Bronchial epithelial cell (primary cell): ENCODE data around the gene CDYL2. TPM values are rescaled to one million over a fixed set of nuclear protein-coding genes. Genes with fewer than 3 reads are reported as not detected.
"Not testable (repeated sequence)": the region's sequence is repeated elsewhere in the genome, so short reads cannot be mapped to it uniquely, and the experiment has no call there.

Experiments
- DNase-seq: peaks from one replicate; pipeline ENCODE4 v3.0.0-alpha.2; 2010; ENCODE audit warnings: low read depth
- FAIRE-seq: peaks from 2 replicates; lab custom pipeline; 2011; peaks lifted over from hg19 to GRCh38; lab: Jason Lieb, UNC
- H3K27me3 ChIP-seq: 2 replicates; pipeline ENCODE4 v1.5.1; 2011; ENCODE audit warnings: low read length; ENCODE audit not compliant: control insufficient read depth, insufficient read depth
- H3K36me3 ChIP-seq: 2 replicates; pipeline ENCODE4 v1.5.1; 2011; ENCODE audit warnings: low read length; ENCODE audit not compliant: control insufficient read depth, insufficient read depth
- H3K4me3 ChIP-seq: 2 replicates; pipeline ENCODE4 v1.5.1; 2011; ENCODE audit warnings: mild to moderate bottlenecking, low read depth, low read length, control low read depth
- CTCF ChIP-seq: IDR thresholded peaks from 2 replicates; pipeline ENCODE4 v1.5.1; 2011; ENCODE audit warnings: mild to moderate bottlenecking, moderate library complexity, low read length, control low read depth, inconsistent platforms; ENCODE audit not compliant: insufficient read depth, severe bottlenecking
- total RNA-seq: library from RNA; depleted of rRNA; stranded (reverse); fragments of >200 nt; gene quantifications from 2 replicates; pipeline ENCODE4 v1.2.1, GENCODE V29; 2014

The CDYL2 gene
- total RNA-seq, 1 donor from 2014 or later, result 1.1 TPM

- TF ChIP-seq CTCF, result no peak
- Histone ChIP-seq H3K4me3 (no peak overlapping the region), H3K36me3 (no peaks in the 10 kb centered on the region), H3K27me3 (no peaks in the 10 kb centered on the region)
- DNase-seq (no peak), FAIRE-seq (no peak)
Measured at GRCh38 chr16:80659865-80660264, 144.5 kb downstream of the CDYL2 start.

- TF ChIP-seq CTCF, result no peak
- DNase-seq (no peak), FAIRE-seq (no peak)
- H3K4me3 ChIP-seq, result no peak overlapping the region
- no peaks in the 10 kb centered on the region for H3K36me3 ChIP-seq
- no peaks in the 10 kb centered on the region for H3K27me3 ChIP-seq
Measured at GRCh38 chr16:80656711-80657150, 147.7 kb downstream of the CDYL2 start.

GRCh38 chr16:80656161-80656560 lies 148.2 kb downstream of the CDYL2 start:
- no peak for TF ChIP-seq CTCF
- no peak for FAIRE-seq
- H3K27me3 ChIP-seq, result no peaks in the 10 kb centered on the region
- H3K36me3 ChIP-seq, result no peaks in the 10 kb centered on the region
- no peak for DNase-seq
- no peak overlapping the region for H3K4me3 ChIP-seq

- no peak for TF ChIP-seq CTCF
- FAIRE-seq (no peak), DNase-seq (no peak)
- Histone ChIP-seq H3K4me3 (no peak overlapping the region), H3K27me3 (no peaks in the 10 kb centered on the region), H3K36me3 (no peaks in the 10 kb centered on the region)
Measured at GRCh38 chr16:80655751-80656150, 148.6 kb downstream of the CDYL2 start.

- no peak for TF ChIP-seq CTCF
- FAIRE-seq (no peak), DNase-seq (no peak)
- Histone ChIP-seq H3K27me3 (no peaks in the 10 kb centered on the region), H3K36me3 (no peaks in the 10 kb centered on the region), H3K4me3 (no peak overlapping the region)
Measured at GRCh38 chr16:80654094-80654862, 150.1 kb downstream of the CDYL2 start.

GRCh38 chr16:80652441-80652840 lies 152.0 kb downstream of the CDYL2 start:
- FAIRE-seq, result peak; percentile 64

GRCh38 chr16:80650281-80650680 lies 154.1 kb downstream of the CDYL2 start:
- not testable (repeated sequence) for H3K4me3 ChIP-seq, H3K36me3 ChIP-seq, DNase-seq, FAIRE-seq, H3K27me3 ChIP-seq

More at GRCh38 chr16:80652441-80652840, 152.0 kb downstream of the CDYL2 start:
- no peak for DNase-seq
- no peak overlapping the region for H3K4me3 ChIP-seq
- H3K36me3 ChIP-seq, result no peaks in the 10 kb centered on the region
- H3K27me3 ChIP-seq, result no peaks in the 10 kb centered on the region
- TF ChIP-seq CTCF, result no peak
